IPS-NIHi7 (cell line): Measurements from ENCODE around the gene TERT.
A peak's percentile ranks its signal among the peaks of the same experiment; 100 is the strongest.
"Not testable (repeated sequence)": the region's sequence is repeated elsewhere in the genome, so short reads cannot be mapped to it uniquely, and the experiment has no call there.

Experiments used
- DNase-seq: peaks from one replicate; pipeline ENCODE4 v3.0.0; 2012; ENCODE audit warnings: mixed read lengths; ENCODE audit errors: extremely low spot score

Gene TERT

GRCh38 chr5:1294835-1295649 is at the start of gene TERT:
Gene TERT (minus strand): TSS chr5:1295068. CDS start chr5:1294989, 79 bp downstream.
- peak; percentile 90 for DNase-seq

- peak; percentile 41 for DNase-seq
Observed at GRCh38 chr5:1343931-1344901, 49.3 kb upstream of the TERT start.

GRCh38 chr5:1343315-1343751 is 48.5 kb upstream of the TERT start:
- no peak for DNase-seq

GRCh38 chr5:1342711-1343110 is 47.8 kb upstream of the TERT start:
- DNase-seq: not testable (repeated sequence)

GRCh38 chr5:1342268-1342667 is 47.4 kb upstream of the TERT start:
- no peak for DNase-seq

GRCh38 chr5:1341863-1342262 is 47.0 kb upstream of the TERT start:
- DNase-seq: no peak

GRCh38 chr5:1339818-1340210 is 44.9 kb upstream of the TERT start:
- DNase-seq: not testable (repeated sequence)

- DNase-seq: not testable (repeated sequence)
Observed at GRCh38 chr5:1339139-1339817, 44.4 kb upstream of the TERT start.

GRCh38 chr5:1338506-1339070 is 43.7 kb upstream of the TERT start:
- no peak for DNase-seq

- DNase-seq: no peak
Observed at GRCh38 chr5:1338196-1338490, 43.3 kb upstream of the TERT start.

- DNase-seq: no peak
Observed at GRCh38 chr5:1337489-1338195, 42.8 kb upstream of the TERT start.

- DNase-seq: no peak
Observed at GRCh38 chr5:1336749-1337488, 42.1 kb upstream of the TERT start.

GRCh38 chr5:1336106-1336561 is 41.3 kb upstream of the TERT start:
- DNase-seq: no peak

- no peak for DNase-seq
Observed at GRCh38 chr5:1335540-1336095, 40.8 kb upstream of the TERT start.

- no peak for DNase-seq
Observed at GRCh38 chr5:1334831-1335539, 40.1 kb upstream of the TERT start.

- no peak for DNase-seq
Observed at GRCh38 chr5:1333986-1334385, 39.1 kb upstream of the TERT start.

- DNase-seq: not testable (repeated sequence)
Observed at GRCh38 chr5:1333286-1333685, 38.4 kb upstream of the TERT start.

- DNase-seq: no peak
Observed at GRCh38 chr5:1332461-1333001, 37.7 kb upstream of the TERT start.

GRCh38 chr5:1331861-1332405 is 37.1 kb upstream of the TERT start:
- DNase-seq: no peak
